GM19397 (cell line): ENCODE results near the gene SNX4.
"Not testable (repeated sequence)": the region's sequence is repeated elsewhere in the genome, so short reads cannot be mapped to it uniquely, and the experiment has no call there.

Experiments
- ATAC-seq: cut with Tn5 transposase; IDR thresholded peaks from one replicate; pipeline ENCODE4 v1.9.1; 2021; ENCODE audit warnings: mild to moderate bottlenecking, moderate library complexity; ENCODE audit not compliant: unreplicated experiment

The SNX4 gene

GRCh38 chr3:125519678-125520562 lies at the start of gene SNX4:
SNX4 (minus strand) TSS chr3:125520202; CDS start chr3:125520172, 30 bp downstream.
- peak; percentile 90 for ATAC-seq

GRCh38 chr3:125556314-125556713 lies 36.3 kb upstream of the SNX4 start:
- no peak for ATAC-seq

- ATAC-seq: no peak
These were observed 32.4 kb upstream of the SNX4 start for GRCh38 chr3:125552401-125552800.

GRCh38 chr3:125528920-125529319 lies 8.9 kb upstream of the SNX4 start:
- no peak for ATAC-seq

GRCh38 chr3:125525153-125525552 lies 5.2 kb upstream of the SNX4 start:
- no peak for ATAC-seq

GRCh38 chr3:125520563-125520919 lies 539 bp upstream of the SNX4 start:
- not testable (repeated sequence) for ATAC-seq

GRCh38 chr3:125515421-125515820 lies 4.6 kb downstream of the SNX4 start:
- ATAC-seq: no peak

- no peak for ATAC-seq
These were observed 6.4 kb downstream of the SNX4 start for GRCh38 chr3:125513490-125514115.

- ATAC-seq: no peak
These were observed 7.7 kb downstream of the SNX4 start for GRCh38 chr3:125512135-125512920.

GRCh38 chr3:125511420-125512118 lies 8.4 kb downstream of the SNX4 start:
- ATAC-seq: no peak

- ATAC-seq: no peak
These were observed 12.9 kb downstream of the SNX4 start for GRCh38 chr3:125507128-125507527.

GRCh38 chr3:125498630-125499029 lies 21.4 kb downstream of the SNX4 start:
- ATAC-seq: no peak

- no peak for ATAC-seq
These were observed 23.3 kb downstream of the SNX4 start for GRCh38 chr3:125496701-125497100.

GRCh38 chr3:125482406-125482805 lies 37.6 kb downstream of the SNX4 start:
- no peak for ATAC-seq

GRCh38 chr3:125481786-125482185 lies 38.2 kb downstream of the SNX4 start:
- no peak for ATAC-seq

GRCh38 chr3:125481375-125481759 lies 38.6 kb downstream of the SNX4 start:
- ATAC-seq: not testable (repeated sequence)

- no peak for ATAC-seq
These were observed 39.2 kb downstream of the SNX4 start for GRCh38 chr3:125480656-125481374.

GRCh38 chr3:125479091-125479490 lies 40.9 kb downstream of the SNX4 start:
- no peak for ATAC-seq

GRCh38 chr3:125478326-125478725 lies 41.7 kb downstream of the SNX4 start:
- no peak for ATAC-seq

- ATAC-seq: no peak
These were observed 42.3 kb downstream of the SNX4 start for GRCh38 chr3:125477701-125478100.
